ENCODE data around the gene ZNF689.

ZNF689 gene

GRCh38 chr16:30609926-30610839 lies at the start of gene ZNF689:
Gene ZNF689, minus strand, starts transcription at chr16:30610389. Its CDS starts 348 bp downstream, at chr16:30610041.
- DNase-seq (ENCODE audit: low read depth in 2 of 3, low spot score in 1 of 3): peak; percentile 90 to 96 (median 94)

GRCh38 chr16:30658731-30659506 lies 48.7 kb upstream of the ZNF689 start:
- peak in 1 of 3 donors; percentile 95 for DNase-seq (ENCODE audit: low read depth in 2 of 3, low spot score in 1 of 3)

GRCh38 chr16:30657866-30658730 lies 47.9 kb upstream of the ZNF689 start, which contains the start of gene FBRS:
Gene FBRS, plus strand, starts transcription at chr16:30658431. Its CDS starts 1,088 bp downstream, at chr16:30659519.
- DNase-seq (ENCODE audit: low read depth in 2 of 3, low spot score in 1 of 3): peak; percentile 99 to 100 (median 100)

GRCh38 chr16:30656974-30657865 lies 47.0 kb upstream of the ZNF689 start:
- no peak for DNase-seq (ENCODE audit: low read depth in 2 of 3, low spot score in 1 of 3)

- no peak for DNase-seq (ENCODE audit: low read depth in 2 of 3, low spot score in 1 of 3)
These were observed 46.2 kb upstream of the ZNF689 start for GRCh38 chr16:30656388-30656787.

GRCh38 chr16:30655815-30656347 lies 45.7 kb upstream of the ZNF689 start:
- DNase-seq (ENCODE audit: low read depth in 2 of 3, low spot score in 1 of 3): no peak

GRCh38 chr16:30654856-30655255 lies 44.7 kb upstream of the ZNF689 start:
- DNase-seq (ENCODE audit: low read depth in 2 of 3, low spot score in 1 of 3): no peak

GRCh38 chr16:30652718-30653117 lies 42.5 kb upstream of the ZNF689 start:
- no peak for DNase-seq (ENCODE audit: low read depth in 2 of 3, low spot score in 1 of 3)

GRCh38 chr16:30652005-30652296 lies 41.8 kb upstream of the ZNF689 start:
- no peak for DNase-seq (ENCODE audit: low read depth in 2 of 3, low spot score in 1 of 3)

- peak; percentile 63 to 74 (median 70) for DNase-seq (ENCODE audit: low read depth in 2 of 3, low spot score in 1 of 3)
These were observed 41.2 kb upstream of the ZNF689 start for GRCh38 chr16:30651124-30652004.

GRCh38 chr16:30650369-30651123 lies 40.4 kb upstream of the ZNF689 start, which contains the start of gene PRR14:
Gene PRR14, plus strand, starts transcription at chr16:30650960. Its CDS starts 686 bp downstream, at chr16:30651646.
- peak; percentile 96 to 99 (median 98) for DNase-seq (ENCODE audit: low read depth in 2 of 3, low spot score in 1 of 3)

- no peak for DNase-seq (ENCODE audit: low read depth in 2 of 3, low spot score in 1 of 3)
These were observed 39.7 kb upstream of the ZNF689 start for GRCh38 chr16:30649725-30650368.

GRCh38 chr16:30647274-30647571 lies 37.0 kb upstream of the ZNF689 start:
- DNase-seq (ENCODE audit: low read depth in 2 of 3, low spot score in 1 of 3): no peak

- DNase-seq (ENCODE audit: low read depth in 2 of 3, low spot score in 1 of 3): no peak
These were observed 35.5 kb upstream of the ZNF689 start for GRCh38 chr16:30645727-30646126.

GRCh38 chr16:30644334-30644830 lies 34.2 kb upstream of the ZNF689 start:
- no peak for DNase-seq (ENCODE audit: low read depth in 2 of 3, low spot score in 1 of 3)

- DNase-seq (ENCODE audit: low read depth in 2 of 3, low spot score in 1 of 3): no peak
These were observed 31.3 kb upstream of the ZNF689 start for GRCh38 chr16:30641378-30641982.

GRCh38 chr16:30637944-30638343 lies 27.8 kb upstream of the ZNF689 start:
- DNase-seq (ENCODE audit: low read depth in 2 of 3, low spot score in 1 of 3): no peak
